ENCODE data around the gene SPINK1. TPM values are rescaled to one million over a fixed set of nuclear protein-coding genes. Genes with fewer than 3 reads are reported as not detected.
A peak's percentile ranks its signal among the peaks of the same experiment; 100 is the strongest.

The SPINK1 gene
- total RNA-seq, 2 donors from 2014 or later: not detected

- Mint-ChIP-seq H3K36me3 (ENCODE audit: low read depth) (no peaks in the 10 kb centered on the region), H3K27ac (no peak overlapping the region), H3K27me3 (no peaks in the 10 kb centered on the region), H3K4me1 (peaks cover 19% of the 10 kb centered on the region), H3K4me3 (peak overlapping the region; percentile 12)
- no peaks in the 10 kb centered on the region for H3K9me3 ChIP-seq (ENCODE audit: control insufficient read depth, low read length, poor library complexity, severe bottlenecking)
- DNase-seq (no peak), ATAC-seq (no peak)
Observed at GRCh38 chr5:147784146-147784987, 47.1 kb downstream of the SPINK1 start.

- H3K9me3 ChIP-seq (ENCODE audit: control insufficient read depth, low read length, poor library complexity, severe bottlenecking): no peaks in the 10 kb centered on the region
- Mint-ChIP-seq H3K27me3 (no peaks in the 10 kb centered on the region), H3K27ac (peak within 1 kb of the TSS; percentile 96), H3K4me1 (peaks cover 19% of the 10 kb centered on the region), H3K4me3 (peak within 1 kb of the TSS; percentile 92), H3K36me3 (ENCODE audit: low read depth) (no peaks in the 10 kb centered on the region)
- ATAC-seq (peak; percentile 96), DNase-seq (peak; percentile 50 to 63 (median 63))
Observed at GRCh38 chr5:147782110-147783028, 49.1 kb downstream of the SPINK1 start, which contains the start of gene JAKMIP2. JAKMIP2 (minus strand) TSS chr5:147782728; CDS start chr5:147671806, 110,922 bp downstream.

GRCh38 chr5:147780924-147781573 lies 50.4 kb downstream of the SPINK1 start:
- Mint-ChIP-seq H3K27me3 (no peaks in the 10 kb centered on the region), H3K27ac (peak overlapping the region; percentile 96), H3K36me3 (ENCODE audit: low read depth) (no peaks in the 10 kb centered on the region), H3K4me1 (peaks cover 19% of the 10 kb centered on the region), H3K4me3 (peak overlapping the region; percentile 43)
- DNase-seq (no peak), ATAC-seq (no peak)
- no peaks in the 10 kb centered on the region for H3K9me3 ChIP-seq (ENCODE audit: control insufficient read depth, low read length, poor library complexity, severe bottlenecking)

- H3K9me3 ChIP-seq (ENCODE audit: control insufficient read depth, low read length, poor library complexity, severe bottlenecking): no peaks in the 10 kb centered on the region
- Mint-ChIP-seq H3K4me3 (no peak overlapping the region), H3K36me3 (ENCODE audit: low read depth) (no peaks in the 10 kb centered on the region), H3K27ac (no peak overlapping the region), H3K27me3 (no peaks in the 10 kb centered on the region), H3K4me1 (peaks cover 19% of the 10 kb centered on the region)
- ATAC-seq (no peak), DNase-seq (no peak)
Observed at GRCh38 chr5:147779694-147780093, 51.8 kb downstream of the SPINK1 start.

- Mint-ChIP-seq H3K27me3 (no peaks in the 10 kb centered on the region), H3K36me3 (ENCODE audit: low read depth) (no peaks in the 10 kb centered on the region), H3K27ac (no peak overlapping the region), H3K4me3 (no peak overlapping the region), H3K4me1 (peaks cover 14% of the 10 kb centered on the region)
- no peak for DNase-seq
- H3K9me3 ChIP-seq (ENCODE audit: control insufficient read depth, low read length, poor library complexity, severe bottlenecking): no peaks in the 10 kb centered on the region
- no peak for ATAC-seq
Observed at GRCh38 chr5:147776989-147777388, 54.5 kb downstream of the SPINK1 start.

Other genes with a start within 250 kb of the SPINK1 start
- 1 to 10 TPM; 2.4 to 4.1 TPM for gene JAKMIP2, start 48.9 kb downstream of the SPINK1 start, total RNA-seq
- not detected for gene SCGB3A2, start 47.0 kb upstream of the SPINK1 start, total RNA-seq
- gene C5orf46, start 74.9 kb upstream of the SPINK1 start, total RNA-seq: not detected
- not detected for gene SPINK5, start 232.3 kb upstream of the SPINK1 start, total RNA-seq

Data from T-helper 17 cell (primary cell).